Fibroblast of peridontal ligament (primary cell): ENCODE results near the gene TTC27.
"Not testable (repeated sequence)": the region's sequence is repeated elsewhere in the genome, so short reads cannot be mapped to it uniquely, and the experiment has no call there.

Source experiments
- DNase-seq: peaks from one replicate; pipeline ENCODE4 v3.0.0-alpha.2; 2010; ENCODE audit errors: extremely low read depth

TTC27 gene

GRCh38 chr2:32627814-32628579 lies at the start of gene TTC27:
Gene TTC27 (plus strand): TSS chr2:32628050. CDS start chr2:32628293, 243 bp downstream.
- peak; percentile 92 for DNase-seq

GRCh38 chr2:32591669-32592463 lies 36.0 kb upstream of the TTC27 start:
- no peak for DNase-seq

GRCh38 chr2:32594573-32594972 lies 33.3 kb upstream of the TTC27 start:
- DNase-seq: no peak

GRCh38 chr2:32611366-32611765 lies 16.5 kb upstream of the TTC27 start:
- DNase-seq: no peak

GRCh38 chr2:32611771-32612170 lies 16.1 kb upstream of the TTC27 start:
- no peak for DNase-seq

GRCh38 chr2:32614084-32614483 lies 13.8 kb upstream of the TTC27 start:
- DNase-seq: no peak

GRCh38 chr2:32617599-32618189 lies 10.2 kb upstream of the TTC27 start:
- no peak for DNase-seq

- peak; percentile 11 for DNase-seq
Measured at GRCh38 chr2:32622570-32623310, 5.1 kb upstream of the TTC27 start.

GRCh38 chr2:32623311-32623706 lies 4.5 kb upstream of the TTC27 start:
- no peak for DNase-seq

GRCh38 chr2:32624812-32625211 lies 3.0 kb upstream of the TTC27 start:
- DNase-seq: no peak

- DNase-seq: no peak
Measured at GRCh38 chr2:32626639-32627221, 1.1 kb upstream of the TTC27 start.

GRCh38 chr2:32627441-32627813 lies 423 bp upstream of the TTC27 start:
- DNase-seq: peak; percentile 68

- no peak for DNase-seq
Measured at GRCh38 chr2:32632089-32632488, 4.2 kb downstream of the TTC27 start.

GRCh38 chr2:32633040-32633439 lies 5.2 kb downstream of the TTC27 start:
- DNase-seq: no peak

- DNase-seq: not testable (repeated sequence)
Measured at GRCh38 chr2:32638548-32638947, 10.7 kb downstream of the TTC27 start.

- no peak for DNase-seq
Measured at GRCh38 chr2:32641180-32641579, 13.3 kb downstream of the TTC27 start.

- peak; percentile 82 for DNase-seq
Measured at GRCh38 chr2:32647180-32647651, 19.4 kb downstream of the TTC27 start.

GRCh38 chr2:32652555-32653209 lies 24.8 kb downstream of the TTC27 start:
- peak; percentile 84 for DNase-seq

GRCh38 chr2:32656069-32656468 lies 28.2 kb downstream of the TTC27 start:
- no peak for DNase-seq

- DNase-seq: no peak
Measured at GRCh38 chr2:32663864-32664263, 36.0 kb downstream of the TTC27 start.

GRCh38 chr2:32666704-32667103 lies 38.9 kb downstream of the TTC27 start:
- DNase-seq: no peak
